ENCODE measurements around the gene MAP4K3. TPM values are rescaled to one million over a fixed set of nuclear protein-coding genes. Genes with fewer than 3 reads are reported as not detected.

MAP4K3 gene
- total RNA-seq, 1 experiment from 2014 or later, result 73.1 TPM

DNA sequence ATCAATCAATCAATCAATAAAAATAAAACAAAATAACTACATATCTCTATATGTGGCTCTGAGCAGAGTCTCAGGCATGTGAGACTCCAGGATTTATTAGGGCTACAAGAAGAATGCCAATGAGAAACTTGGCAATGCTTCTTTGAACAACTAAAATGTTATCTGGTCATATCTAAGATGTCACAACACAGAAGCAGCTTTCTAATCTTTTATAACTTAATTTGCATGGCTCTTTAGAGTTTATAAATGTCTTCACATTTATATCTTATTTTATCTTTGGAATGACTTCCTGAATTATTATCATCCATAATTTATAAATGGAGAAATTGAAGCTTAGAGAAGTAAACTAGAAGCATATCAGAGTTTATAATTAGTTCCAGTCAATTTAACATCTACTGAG is 14.9 kb upstream of the MAP4K3 start:
- DNase-seq (ENCODE audit: low read depth, low spot score), result no peak
- in situ Hi-C loops (cut with HindIII; ENCODE audit: low pct_unique_long_range_greater_than_20kb, low sequenced_read_pairs), result no loop called here

DNA sequence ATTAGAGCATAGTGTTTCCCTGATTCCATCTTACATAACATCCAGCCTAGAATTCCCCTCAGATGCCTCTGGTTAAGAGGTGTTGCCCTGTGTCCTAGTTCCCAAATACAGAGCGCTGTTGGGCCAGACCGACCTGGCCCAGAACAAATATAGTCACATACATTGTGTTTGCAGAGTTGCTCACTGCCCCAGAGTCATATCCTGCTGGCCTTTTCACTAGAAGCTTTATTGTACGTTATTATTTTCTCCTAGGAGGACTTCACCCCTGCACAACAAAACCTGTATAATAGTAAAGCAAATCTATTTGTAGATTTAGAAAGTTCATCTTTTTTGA is 11.1 kb upstream of the MAP4K3 start:
- DNase-seq (ENCODE audit: low read depth, low spot score), result no peak
- in situ Hi-C loops (cut with HindIII; ENCODE audit: low pct_unique_long_range_greater_than_20kb, low sequenced_read_pairs), result no loop called here

DNA sequence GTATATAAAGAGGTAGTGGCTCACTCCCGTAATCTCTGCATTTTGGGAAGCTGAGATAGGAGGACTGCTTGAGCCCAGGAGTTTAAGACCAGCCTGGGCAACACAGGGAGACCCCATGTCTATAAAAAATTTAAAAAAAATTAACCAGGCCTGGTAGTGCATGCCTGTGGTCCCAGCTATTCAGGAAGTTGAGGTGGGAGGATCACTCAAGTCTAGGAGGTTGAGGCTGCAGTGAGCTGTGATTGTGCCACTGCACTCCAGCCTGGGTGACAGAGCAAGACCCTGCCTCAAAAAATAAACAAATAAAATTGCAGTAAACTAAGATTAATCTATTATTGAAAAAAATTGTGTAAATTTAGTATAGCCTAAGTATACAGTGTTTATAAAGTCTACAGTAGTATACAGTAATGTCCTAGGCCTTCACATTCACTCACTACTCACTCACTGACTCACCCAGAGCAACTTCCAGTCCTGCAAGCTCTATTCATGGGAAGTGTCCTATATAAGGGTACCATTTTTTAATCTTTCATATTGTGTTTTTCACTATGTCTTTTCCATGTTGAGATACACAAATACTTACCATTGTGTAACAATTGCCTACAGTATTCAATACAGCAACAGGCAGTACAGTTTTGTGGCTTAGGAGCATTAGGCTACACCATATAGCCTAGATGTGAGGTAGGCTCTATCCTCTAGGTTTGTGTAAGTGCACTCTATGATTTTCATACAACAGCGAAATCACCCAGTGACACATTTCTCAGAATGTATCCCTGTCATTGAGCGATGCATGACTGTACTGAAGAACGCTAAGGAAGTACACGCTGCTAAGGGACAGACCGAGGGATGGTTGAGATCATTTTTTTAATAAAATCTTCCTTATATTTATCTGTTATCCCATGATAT is 10.4 kb upstream of the MAP4K3 start:
- in situ Hi-C loops (cut with HindIII; ENCODE audit: low pct_unique_long_range_greater_than_20kb, low sequenced_read_pairs), result no loop called here
- DNase-seq (ENCODE audit: low read depth, low spot score), result no peak

DNA sequence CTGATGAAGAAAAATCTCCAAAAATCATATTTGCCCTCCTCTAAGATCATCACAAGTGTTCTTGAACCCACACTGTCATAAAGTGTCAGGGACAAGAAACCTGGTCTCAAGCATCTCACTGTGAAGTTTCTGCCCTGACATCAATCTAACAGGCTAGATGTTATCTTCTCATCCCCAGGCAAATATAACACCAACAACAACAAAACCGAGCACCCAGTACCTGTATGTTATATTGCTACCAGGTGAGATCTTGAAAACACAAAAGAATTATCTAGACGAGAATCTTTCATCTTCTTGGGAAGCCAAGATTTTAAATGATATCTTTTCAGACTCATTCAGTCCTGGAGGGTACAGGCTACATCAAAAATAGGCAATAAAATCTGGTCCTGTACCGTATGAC is 8.8 kb upstream of the MAP4K3 start:
- in situ Hi-C loops (cut with HindIII; ENCODE audit: low pct_unique_long_range_greater_than_20kb, low sequenced_read_pairs), result no loop called here
- DNase-seq (ENCODE audit: low read depth, low spot score), result no peak

DNA sequence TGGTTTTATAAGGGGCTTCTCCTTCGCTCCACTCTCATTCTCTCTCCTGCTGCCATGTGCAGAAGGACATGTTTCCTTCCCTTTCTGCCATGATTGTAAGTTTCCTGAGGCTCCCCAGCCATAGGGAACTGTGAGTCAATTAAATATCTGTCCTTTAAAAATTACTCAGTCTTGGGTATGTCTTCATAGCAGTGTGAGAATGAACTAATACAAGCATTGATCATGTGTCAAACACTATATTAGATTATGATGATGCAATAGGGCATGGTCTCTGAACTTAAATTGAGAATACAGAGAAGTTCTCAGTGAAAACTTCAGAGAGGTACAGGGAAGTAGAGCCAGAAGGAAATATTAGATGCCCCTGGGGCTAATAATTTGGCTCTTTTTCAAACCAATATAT is 5.9 kb upstream of the MAP4K3 start:
- in situ Hi-C loops (cut with HindIII; ENCODE audit: low pct_unique_long_range_greater_than_20kb, low sequenced_read_pairs), result no loop called here
- no peak for DNase-seq (ENCODE audit: low read depth, low spot score)

DNA sequence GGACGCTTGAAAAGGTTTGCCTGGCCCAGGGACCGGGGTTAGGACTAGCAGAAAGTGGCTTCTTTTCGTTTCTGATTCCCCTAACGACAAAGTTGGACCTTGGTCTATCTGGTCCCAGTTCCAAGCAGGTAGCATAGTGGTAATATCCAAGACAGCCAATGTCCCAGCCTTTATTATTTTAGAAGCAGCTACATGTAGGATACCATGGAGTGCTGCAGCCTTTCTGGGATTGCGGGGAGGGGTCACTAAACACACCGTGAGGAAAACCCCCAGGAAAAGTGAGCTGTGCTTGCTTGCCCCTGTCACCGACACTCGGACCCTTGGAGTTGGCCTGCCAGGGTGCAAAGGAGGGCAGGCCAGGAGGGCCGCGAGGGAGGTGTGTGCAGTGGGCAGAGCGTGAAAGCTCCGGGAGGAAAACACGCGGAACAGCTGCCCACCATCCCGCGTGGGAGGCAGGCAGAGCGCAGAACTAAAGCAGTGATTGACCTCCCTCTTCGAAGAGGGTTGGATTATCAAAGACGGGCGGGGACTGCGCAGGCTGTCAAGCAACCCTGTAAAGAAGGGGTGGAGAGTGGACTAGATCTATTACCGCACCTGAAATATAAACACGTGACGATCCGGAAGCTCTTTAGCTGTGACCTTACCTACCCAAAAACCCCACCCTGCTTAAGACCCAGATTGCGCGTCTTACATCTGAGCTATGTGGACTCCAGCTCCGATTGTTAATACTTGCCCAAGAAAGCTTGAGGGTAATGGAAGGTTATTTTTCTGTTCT is 624 bp upstream of the MAP4K3 start:
- in situ Hi-C loops (cut with HindIII; ENCODE audit: low pct_unique_long_range_greater_than_20kb, low sequenced_read_pairs), result no loop called here
- DNase-seq (ENCODE audit: low read depth, low spot score), result peak; percentile 51

DNA sequence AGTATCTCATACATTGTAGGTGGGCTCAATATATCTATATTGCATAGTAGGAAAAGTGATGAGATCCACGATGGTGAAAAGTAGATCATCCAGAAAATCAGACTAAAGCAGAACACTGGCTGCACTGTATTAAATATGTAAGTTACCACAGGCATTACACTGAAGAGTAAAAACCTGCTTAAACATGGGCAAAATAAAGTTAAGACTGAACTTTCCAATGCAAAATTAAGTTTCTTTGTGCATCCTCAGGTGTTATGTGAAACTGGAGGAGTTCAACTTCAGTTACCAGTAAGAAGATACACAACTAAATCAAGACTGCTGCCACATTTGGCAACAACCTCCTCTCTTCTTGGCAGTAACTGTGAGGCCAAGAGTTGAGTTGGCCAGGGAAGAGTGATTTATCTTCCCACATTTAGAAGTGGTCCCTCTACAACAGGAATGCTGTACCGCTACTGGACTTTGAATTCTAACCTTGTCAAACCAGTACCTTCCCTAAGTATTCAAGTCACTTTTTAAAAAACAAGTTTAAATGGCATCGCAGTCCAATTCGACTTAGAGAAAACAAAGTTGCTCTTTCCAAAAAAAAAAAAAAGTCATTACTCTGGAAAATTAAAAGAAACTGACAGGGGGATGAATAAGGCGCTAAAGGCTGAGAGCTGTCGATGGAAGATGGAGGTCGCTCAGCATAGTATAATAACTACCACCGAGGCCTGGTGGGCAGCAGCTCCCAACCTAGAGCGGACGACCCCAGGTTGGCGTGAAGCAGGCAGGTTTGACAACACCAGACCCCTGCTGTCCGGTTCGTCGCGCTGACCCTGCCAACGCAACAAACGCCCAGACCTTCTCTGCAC is 1.1 kb downstream of the MAP4K3 start:
- in situ Hi-C loops (cut with HindIII; ENCODE audit: low pct_unique_long_range_greater_than_20kb, low sequenced_read_pairs), result no loop called here
- DNase-seq (ENCODE audit: low read depth, low spot score), result no peak

DNA sequence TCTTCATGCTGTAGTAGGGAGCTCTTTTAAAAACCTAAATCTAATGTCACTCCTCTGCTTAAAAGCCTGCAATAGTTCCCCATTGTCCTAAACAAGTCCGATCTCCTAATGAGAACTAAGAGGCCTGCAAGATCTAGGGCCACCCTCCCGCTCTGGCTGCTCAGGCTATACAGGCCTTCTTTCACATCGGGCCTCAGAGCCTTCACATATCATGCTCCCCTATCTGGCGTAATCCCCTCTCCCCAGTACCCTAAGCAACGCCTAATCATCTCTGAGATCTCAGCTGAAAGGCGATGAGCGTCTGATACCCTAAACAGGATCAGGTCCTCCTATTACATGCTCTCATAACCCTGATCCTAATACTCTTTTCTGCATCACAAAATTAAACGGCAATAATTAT is 1.9 kb downstream of the MAP4K3 start:
- in situ Hi-C loops (cut with HindIII; ENCODE audit: low pct_unique_long_range_greater_than_20kb, low sequenced_read_pairs), result no loop called here
- peak; percentile 28 for DNase-seq (ENCODE audit: low read depth, low spot score)

DNA sequence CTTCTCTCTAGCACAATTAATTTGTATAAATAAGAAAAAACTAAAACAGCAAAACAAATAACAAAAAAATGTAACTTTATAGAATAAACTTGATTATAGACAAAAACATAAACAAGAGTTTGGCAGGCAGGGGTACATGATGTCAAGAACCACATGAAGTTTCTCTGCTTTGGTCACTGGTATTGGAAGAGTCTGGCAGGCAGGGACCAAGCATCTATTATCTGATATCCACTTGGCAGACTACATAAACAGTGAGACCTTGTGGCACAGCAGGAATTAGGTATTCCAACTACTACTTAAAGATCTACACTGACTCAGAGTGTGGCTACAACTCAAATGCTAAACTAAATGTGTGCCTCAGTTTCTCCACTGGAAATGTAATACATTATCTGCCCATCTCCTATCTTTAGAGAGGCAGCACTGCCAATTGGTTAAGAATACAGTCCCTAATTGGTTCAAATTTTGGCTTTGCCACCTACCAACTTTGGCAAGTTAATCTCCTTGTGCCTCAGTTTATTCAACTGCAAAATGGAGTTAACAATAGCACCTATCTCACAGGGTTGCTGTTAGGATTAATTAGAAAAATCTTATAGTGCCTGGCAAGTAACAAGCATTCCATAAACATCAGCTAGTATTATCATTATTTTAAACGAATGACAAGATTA is 2.7 kb downstream of the MAP4K3 start:
- in situ Hi-C loops (cut with HindIII; ENCODE audit: low pct_unique_long_range_greater_than_20kb, low sequenced_read_pairs), result no loop called here
- DNase-seq (ENCODE audit: low read depth, low spot score), result no peak

DNA sequence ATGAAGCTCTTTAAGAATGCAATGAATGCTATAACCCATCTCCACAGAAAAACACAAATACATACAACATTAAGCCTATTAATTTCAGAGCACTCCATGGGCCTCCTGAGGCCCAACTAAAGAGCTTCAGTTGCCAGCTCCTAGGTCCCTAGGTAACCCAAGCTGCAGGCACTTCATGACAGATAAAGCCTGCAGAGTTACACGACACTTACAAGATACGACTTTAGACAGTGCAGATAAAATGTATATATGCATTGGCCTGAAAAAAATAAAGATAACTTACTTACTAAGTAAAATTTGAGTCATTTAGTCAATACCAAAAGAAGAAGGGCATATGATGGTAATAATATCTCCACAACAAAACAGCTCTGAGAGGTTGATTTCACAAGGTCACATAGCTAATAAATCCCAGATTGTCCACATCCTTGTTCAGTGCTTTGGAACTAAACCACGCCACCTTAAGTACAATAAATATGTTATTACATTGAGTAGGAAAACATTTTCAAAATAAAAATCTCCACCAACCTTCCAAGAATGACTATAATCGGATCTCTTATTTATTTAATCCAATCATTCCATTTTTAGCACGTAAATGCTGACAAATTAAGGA is 3.4 kb downstream of the MAP4K3 start:
- in situ Hi-C loops (cut with HindIII; ENCODE audit: low pct_unique_long_range_greater_than_20kb, low sequenced_read_pairs), result no loop called here
- no peak for DNase-seq (ENCODE audit: low read depth, low spot score)

DNA sequence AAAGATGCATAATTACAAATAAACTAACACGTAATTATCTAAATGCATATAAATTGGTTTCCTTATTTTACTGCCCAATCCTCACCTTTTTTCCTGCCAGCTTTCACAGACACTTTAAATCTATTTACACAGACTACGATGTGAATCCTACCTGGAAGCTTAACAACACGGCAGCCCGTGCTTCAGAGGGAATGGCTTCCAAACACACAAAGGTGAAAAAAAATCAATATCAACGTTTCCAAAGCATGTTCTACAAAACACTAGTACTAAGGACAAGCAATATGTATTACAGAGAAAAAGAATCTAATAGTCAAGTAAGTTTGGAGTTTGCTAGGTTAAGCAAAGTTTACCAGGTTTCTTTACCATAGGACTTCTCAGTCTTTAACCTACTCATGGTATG is 4.4 kb downstream of the MAP4K3 start:
- in situ Hi-C loops (cut with HindIII; ENCODE audit: low pct_unique_long_range_greater_than_20kb, low sequenced_read_pairs), result no loop called here
- DNase-seq (ENCODE audit: low read depth, low spot score), result no peak

DNA sequence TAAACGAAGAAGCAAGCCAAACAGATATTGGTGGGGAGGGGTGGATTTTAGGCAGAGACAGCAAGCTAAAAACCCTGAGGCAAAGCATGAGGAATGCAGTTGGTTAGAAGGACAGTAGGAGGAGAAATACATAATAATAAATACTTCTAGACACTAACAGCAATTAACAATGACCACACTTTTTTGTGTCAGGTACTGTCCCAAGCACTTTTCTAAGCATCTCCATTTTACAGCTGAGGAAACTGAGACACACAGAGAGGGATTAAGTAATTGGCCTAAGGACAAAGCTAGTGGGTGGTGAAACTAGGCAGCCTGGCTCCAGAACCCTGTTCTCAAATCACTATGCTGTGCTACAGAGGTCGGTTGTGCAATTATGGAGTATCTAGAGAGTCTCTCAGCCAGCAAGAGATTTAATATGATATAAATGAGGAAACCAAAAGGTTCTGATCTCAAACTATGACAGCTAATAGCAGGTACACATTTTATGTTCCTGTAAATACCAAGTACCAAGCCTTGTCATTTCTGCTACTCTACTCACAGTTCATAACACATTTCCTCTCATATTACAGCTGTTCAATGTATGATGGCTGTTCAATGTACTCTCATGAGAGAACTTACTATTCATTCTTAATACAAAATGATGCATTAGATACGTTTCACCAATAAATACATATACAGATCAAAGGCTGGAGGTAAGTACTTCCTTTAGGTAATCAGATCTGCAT is 5.3 kb downstream of the MAP4K3 start:
- in situ Hi-C loops (cut with HindIII; ENCODE audit: low pct_unique_long_range_greater_than_20kb, low sequenced_read_pairs), result no loop called here
- DNase-seq (ENCODE audit: low read depth, low spot score), result peak; percentile 44

DNA sequence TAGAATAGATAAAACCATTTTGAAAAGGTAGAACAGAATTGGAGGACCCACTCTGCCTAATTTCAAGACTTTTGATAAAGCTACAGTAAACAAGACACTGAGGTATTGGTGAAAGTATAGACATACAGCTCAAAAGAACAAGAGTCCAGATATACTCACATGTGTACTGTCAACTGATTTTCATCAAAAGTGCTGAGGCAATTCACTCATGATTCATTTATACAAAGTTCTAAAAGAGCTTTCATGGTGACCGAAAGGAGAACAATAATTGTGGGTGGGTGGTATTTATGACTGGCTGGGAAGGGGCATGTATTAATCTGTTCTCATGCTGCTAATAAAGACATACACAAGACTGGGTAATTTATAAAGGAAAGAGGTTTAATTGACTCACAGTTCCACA is 7.3 kb downstream of the MAP4K3 start:
- in situ Hi-C loops (cut with HindIII; ENCODE audit: low pct_unique_long_range_greater_than_20kb, low sequenced_read_pairs), result no loop called here
- DNase-seq (ENCODE audit: low read depth, low spot score), result peak; percentile 50

DNA sequence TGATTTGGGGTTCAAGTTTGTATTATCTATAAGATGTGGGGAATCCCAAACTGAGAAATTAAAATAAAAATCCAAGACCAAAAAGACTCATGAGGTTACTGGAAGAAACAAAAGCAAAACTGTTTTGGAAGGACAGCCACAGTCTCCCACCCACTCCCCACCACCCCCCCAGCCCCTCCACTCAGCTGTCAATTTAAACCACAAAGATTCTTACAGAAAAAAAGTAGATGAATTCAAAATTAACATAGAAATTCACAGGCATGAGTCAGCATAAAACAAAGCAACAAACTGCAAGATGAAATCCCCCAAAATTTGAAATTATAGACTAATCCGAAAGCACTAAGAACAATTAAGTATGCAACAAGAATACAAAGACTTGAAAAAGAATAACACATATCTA is 12.1 kb downstream of the MAP4K3 start:
- DNase-seq (ENCODE audit: low read depth, low spot score), result no peak
- in situ Hi-C loops (cut with HindIII; ENCODE audit: low pct_unique_long_range_greater_than_20kb, low sequenced_read_pairs), result no loop called here

DNA sequence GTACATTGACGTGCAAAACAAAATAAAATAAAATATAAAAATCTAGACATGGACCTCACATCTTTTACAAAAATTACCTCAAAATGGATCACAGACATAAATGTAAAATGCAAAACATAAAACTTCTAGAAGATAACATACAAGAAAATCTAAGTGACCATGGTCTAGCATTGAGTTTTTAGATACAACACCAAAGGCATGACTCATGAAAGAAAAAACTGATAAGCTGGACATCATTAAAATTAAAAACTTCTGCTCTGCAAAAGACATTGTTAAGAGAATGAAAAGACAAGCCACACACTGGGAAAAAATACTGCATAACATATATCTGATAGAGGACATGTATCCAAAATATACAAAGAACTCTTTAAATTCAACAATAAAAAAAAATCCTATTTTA is 14.4 kb downstream of the MAP4K3 start:
- no peak for DNase-seq (ENCODE audit: low read depth, low spot score)
- in situ Hi-C loops (cut with HindIII; ENCODE audit: low pct_unique_long_range_greater_than_20kb, low sequenced_read_pairs), result no loop called here

DNA sequence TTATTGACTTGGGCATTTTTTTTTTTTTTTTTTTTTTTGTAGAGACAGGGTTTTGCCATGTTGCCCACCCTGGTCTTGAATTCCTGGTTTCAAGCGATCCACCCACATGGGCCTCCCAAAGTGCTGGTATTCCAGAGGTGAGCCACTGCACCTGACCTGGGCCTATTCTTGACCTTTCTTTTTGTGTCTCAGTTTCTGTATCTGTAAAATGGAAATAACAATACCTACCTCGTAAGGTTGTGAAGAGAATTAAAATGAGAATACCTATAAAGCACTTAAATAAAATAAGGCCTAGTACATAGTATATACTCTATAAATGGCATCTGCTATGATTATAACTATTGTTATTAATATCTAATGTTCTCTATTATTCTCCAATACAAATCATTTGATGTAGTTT is 15.7 kb downstream of the MAP4K3 start:
- in situ Hi-C loops (cut with HindIII; ENCODE audit: low pct_unique_long_range_greater_than_20kb, low sequenced_read_pairs), result no loop called here
- DNase-seq (ENCODE audit: low read depth, low spot score), result no peak

Data from SK-MEL-5 (cell line).